Endodermal cell (in vitro differentiated cells): ENCODE measurements around the gene LRRC70. TPM values are rescaled to one million over a fixed set of nuclear protein-coding genes. Genes with fewer than 3 reads are reported as not detected.

Experiments
- DNase-seq: peaks from one replicate; pipeline ENCODE4 v3.0.0-alpha.2; 2017
- H3K27ac ChIP-seq: 2 replicates; pipeline ENCODE4 v1.5.1; 2013; ENCODE audit warnings: mild to moderate bottlenecking, low read depth, low read length, moderate library complexity
- H3K27me3 ChIP-seq: 2 replicates; pipeline ENCODE4 v1.6.1; 2013; ENCODE audit warnings: mild to moderate bottlenecking, low read length, moderate library complexity; ENCODE audit not compliant: insufficient read depth, control insufficient read depth, poor library complexity, severe bottlenecking
- H3K36me3 ChIP-seq: 2 replicates; pipeline ENCODE4 v1.7.0; 2013; ENCODE audit warnings: mild to moderate bottlenecking, low read length, moderate library complexity; ENCODE audit not compliant: control insufficient read depth, insufficient read depth
- H3K4me1 ChIP-seq: one replicate; pipeline ENCODE4 v1.7.0; 2013; ENCODE audit warnings: low read length; ENCODE audit not compliant: control insufficient read depth, insufficient read depth
- H3K4me3 ChIP-seq: 2 replicates; pipeline ENCODE4 v1.5.1; 2013; ENCODE audit warnings: mild to moderate bottlenecking, low read length, moderate library complexity
- H3K9ac ChIP-seq: 2 replicates; pipeline ENCODE4 v1.6.1; 2013; ENCODE audit warnings: mild to moderate bottlenecking, low read length, moderate library complexity; ENCODE audit not compliant: poor library complexity, severe bottlenecking; ENCODE audit errors: extremely low read depth
- H3K9me3 ChIP-seq: 2 replicates; pipeline ENCODE4 v1.6.1; 2013; ENCODE audit warnings: mild to moderate bottlenecking, low read length, moderate library complexity; ENCODE audit not compliant: control insufficient read depth
- H3K27ac Mint-ChIP-seq: 2 replicates; pipeline ENCODE4 v1.8.0; 2020; ENCODE audit warnings: mixed read lengths
- H3K27me3 Mint-ChIP-seq: 2 replicates; pipeline ENCODE4 v1.8.0; 2021; ENCODE audit warnings: mild to moderate bottlenecking, mixed read lengths; ENCODE audit not compliant: insufficient read depth
- H3K36me3 Mint-ChIP-seq: 2 replicates; pipeline ENCODE4 v1.8.0; 2020; ENCODE audit warnings: low read depth, mixed read lengths
- H3K4me1 Mint-ChIP-seq: 2 replicates; pipeline ENCODE4 v1.8.0; 2020; ENCODE audit warnings: mixed read lengths
- H3K4me3 Mint-ChIP-seq: 2 replicates; pipeline ENCODE4 v1.8.0; 2020; ENCODE audit warnings: mild to moderate bottlenecking, moderate library complexity, mixed read lengths
- H3K9me3 Mint-ChIP-seq: 2 replicates; pipeline ENCODE4 v1.8.0; 2020; ENCODE audit warnings: mild to moderate bottlenecking, mixed read lengths
- WGBS, 2 experiments: methylation state at CpG; one replicate each; pipeline versions ENCODE4 v1.1.5 to v1.1.7; 2013; ENCODE audit warnings: missing lambda C conversion rate in 2 of 2, mixed read lengths in 1 of 2; ENCODE audit not compliant: insufficient coverage in 1 of 2, insufficient read length in 1 of 2; 5-methylcytosine and 5-hydroxymethylcytosine counted together
- long read RNA-seq, 4 experiments: library from polyadenylated mRNA in 2 of 4; library from RNA in 1 of 4; library from capped mRNA in 1 of 4; stranded (forward) in 3 of 4; unstranded in 1 of 4; transcript quantifications; one replicate each; pipeline ENCODE4 v2.0.0, GENCODE V29; 2020 to 2021; ENCODE audit warnings: inconsistent platforms in 1 of 4
- polyA plus RNA-seq, 2 experiments: library from polyadenylated mRNA; stranded (reverse); fragments of 50-300 nt; gene quantifications; one replicate each; pipeline ENCODE4 v1.2.3, GENCODE V29; 2013
- total RNA-seq, 2 donors: library from RNA; stranded (reverse); fragmentation: NEBNext Ultra II Directional in 1 of 2; extraction: Animal tissue kit (Norgen Biotek cat#: 25700) in 1 of 2; gene quantifications; 2 replicates in 1 of 2; 3 replicates in 1 of 2; pipeline ENCODE4 v1.2.1, GENCODE V29; 2021
- TF ChIP-seq, protein P1 (sequence below): fragments of 200-600 bp; sonication (generic); conservative IDR thresholded peaks from 2 replicates; pipeline ENCODE4 v1.5.0; 2021; ENCODE audit warnings: antibody characterized with exemption, mild to moderate bottlenecking

The LRRC70 gene, protein sequence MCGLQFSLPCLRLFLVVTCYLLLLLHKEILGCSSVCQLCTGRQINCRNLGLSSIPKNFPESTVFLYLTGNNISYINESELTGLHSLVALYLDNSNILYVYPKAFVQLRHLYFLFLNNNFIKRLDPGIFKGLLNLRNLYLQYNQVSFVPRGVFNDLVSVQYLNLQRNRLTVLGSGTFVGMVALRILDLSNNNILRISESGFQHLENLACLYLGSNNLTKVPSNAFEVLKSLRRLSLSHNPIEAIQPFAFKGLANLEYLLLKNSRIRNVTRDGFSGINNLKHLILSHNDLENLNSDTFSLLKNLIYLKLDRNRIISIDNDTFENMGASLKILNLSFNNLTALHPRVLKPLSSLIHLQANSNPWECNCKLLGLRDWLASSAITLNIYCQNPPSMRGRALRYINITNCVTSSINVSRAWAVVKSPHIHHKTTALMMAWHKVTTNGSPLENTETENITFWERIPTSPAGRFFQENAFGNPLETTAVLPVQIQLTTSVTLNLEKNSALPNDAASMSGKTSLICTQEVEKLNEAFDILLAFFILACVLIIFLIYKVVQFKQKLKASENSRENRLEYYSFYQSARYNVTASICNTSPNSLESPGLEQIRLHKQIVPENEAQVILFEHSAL
- total RNA-seq: 1 to 10 TPM; 1.4 TPM
- 0.43 TPM for polyA plus RNA-seq (2013, experiment 1 of 2)
- polyA plus RNA-seq (2013, experiment 2 of 2): 0.62 TPM
- long read RNA-seq, experiment 1: 0 reads
- long read RNA-seq, experiment 2: 0 reads
- long read RNA-seq, experiment 3: 0 reads
- long read RNA-seq, experiment 4: 0 reads

GRCh38 chr5:62578540-62578939 is at the start of gene LRRC70:
Gene LRRC70 (plus strand): TSS chr5:62578819. CDS start chr5:62579439, 620 bp downstream.
- Histone ChIP-seq H3K27me3 (no peaks in the 10 kb centered on the region), H3K27ac (no peak within 1 kb of the TSS), H3K9me3 (no peaks in the 10 kb centered on the region), H3K4me3 (no peak within 1 kb of the TSS), H3K4me1 (no peaks in the 10 kb centered on the region), H3K36me3 (no peaks in the 10 kb centered on the region), H3K9ac (no peak within 1 kb of the TSS)
- 52 to 83% methylated on average over 3 to 4 of the region's 4 CpGs for WGBS, 2 experiments
- H3K4me3 Mint-ChIP-seq: no peak within 1 kb of the TSS
- TF ChIP-seq, protein P1, sequence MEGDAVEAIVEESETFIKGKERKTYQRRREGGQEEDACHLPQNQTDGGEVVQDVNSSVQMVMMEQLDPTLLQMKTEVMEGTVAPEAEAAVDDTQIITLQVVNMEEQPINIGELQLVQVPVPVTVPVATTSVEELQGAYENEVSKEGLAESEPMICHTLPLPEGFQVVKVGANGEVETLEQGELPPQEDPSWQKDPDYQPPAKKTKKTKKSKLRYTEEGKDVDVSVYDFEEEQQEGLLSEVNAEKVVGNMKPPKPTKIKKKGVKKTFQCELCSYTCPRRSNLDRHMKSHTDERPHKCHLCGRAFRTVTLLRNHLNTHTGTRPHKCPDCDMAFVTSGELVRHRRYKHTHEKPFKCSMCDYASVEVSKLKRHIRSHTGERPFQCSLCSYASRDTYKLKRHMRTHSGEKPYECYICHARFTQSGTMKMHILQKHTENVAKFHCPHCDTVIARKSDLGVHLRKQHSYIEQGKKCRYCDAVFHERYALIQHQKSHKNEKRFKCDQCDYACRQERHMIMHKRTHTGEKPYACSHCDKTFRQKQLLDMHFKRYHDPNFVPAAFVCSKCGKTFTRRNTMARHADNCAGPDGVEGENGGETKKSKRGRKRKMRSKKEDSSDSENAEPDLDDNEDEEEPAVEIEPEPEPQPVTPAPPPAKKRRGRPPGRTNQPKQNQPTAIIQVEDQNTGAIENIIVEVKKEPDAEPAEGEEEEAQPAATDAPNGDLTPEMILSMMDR: no peak
- no peak for DNase-seq
- H3K27me3 Mint-ChIP-seq: no peaks in the 10 kb centered on the region
- H3K36me3 Mint-ChIP-seq: peaks cover 3% of the 10 kb centered on the region
- H3K9me3 Mint-ChIP-seq: no peaks in the 10 kb centered on the region
- H3K27ac Mint-ChIP-seq: no peak within 1 kb of the TSS
- H3K4me1 Mint-ChIP-seq: peaks cover 10% of the 10 kb centered on the region

- H3K4me1 ChIP-seq: no peaks in the 10 kb centered on the region
- no peaks in the 10 kb centered on the region for H3K9me3 ChIP-seq
- Mint-ChIP-seq H3K9me3 (peaks cover 3% of the 10 kb centered on the region), H3K27ac (no peak overlapping the region), H3K36me3 (peaks cover 24% of the 10 kb centered on the region), H3K4me3 (no peak overlapping the region), H3K4me1 (peaks cover 8% of the 10 kb centered on the region), H3K27me3 (no peaks in the 10 kb centered on the region)
- H3K4me3 ChIP-seq: no peak overlapping the region
- TF ChIP-seq, protein P1: no peak
- no peak for DNase-seq
- no peak overlapping the region for H3K27ac ChIP-seq
- H3K27me3 ChIP-seq: no peaks in the 10 kb centered on the region
- 98% methylated on average over 2 of the region's 2 CpGs; no CpG with 5 or more reads in 1 of the 2 experiments for WGBS, 2 experiments
- H3K36me3 ChIP-seq: peaks cover 14% of the 10 kb centered on the region
- H3K9ac ChIP-seq: no peak overlapping the region
Measured at GRCh38 chr5:62533597-62533996, 45.0 kb upstream of the LRRC70 start.

DNA sequence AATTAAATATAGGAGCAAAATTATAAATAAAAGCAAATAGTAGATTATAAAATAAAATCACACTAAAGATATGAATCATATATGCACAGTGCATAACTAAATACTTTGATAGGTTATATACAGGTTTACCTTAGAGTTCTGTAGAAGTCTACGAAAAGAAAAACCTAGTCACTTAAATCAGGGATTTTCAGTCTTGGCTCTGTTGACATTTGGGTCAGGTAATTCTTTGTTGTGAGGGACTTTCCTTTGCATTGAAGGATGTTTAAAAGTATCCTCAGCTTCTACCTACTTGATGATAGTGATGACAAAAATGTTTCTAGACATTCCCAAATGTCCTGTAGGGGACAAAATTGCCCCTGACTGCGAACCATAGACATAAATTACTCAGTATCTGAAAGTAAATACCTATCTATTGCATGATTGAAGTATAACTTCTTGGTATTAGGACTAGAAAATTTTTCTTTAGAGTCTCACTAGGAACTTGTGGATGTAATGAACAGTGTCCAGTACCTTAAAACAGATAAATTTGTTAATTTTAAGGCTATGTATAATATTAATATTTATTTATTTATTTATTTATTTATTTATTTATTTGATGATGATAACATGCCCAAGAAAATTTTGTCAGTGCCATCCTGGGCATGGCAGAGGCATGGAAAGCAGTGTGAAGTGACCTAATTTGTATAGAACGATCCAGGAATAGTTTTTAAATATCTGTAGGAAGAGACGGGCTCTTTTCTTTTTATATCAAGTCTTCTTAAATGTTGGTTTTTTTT is 44.0 kb upstream of the LRRC70 start:
- 47% methylated on average over 4 of the region's 4 CpGs; no CpG with 5 or more reads in 1 of the 2 experiments for WGBS, 2 experiments
- Mint-ChIP-seq H3K4me1 (peaks cover 7% of the 10 kb centered on the region), H3K36me3 (peaks cover 31% of the 10 kb centered on the region)

More for the DNA sequence above, 44.0 kb upstream of the LRRC70 start:
- no peak overlapping the region for H3K27ac Mint-ChIP-seq
- Histone ChIP-seq H3K4me1 (no peaks in the 10 kb centered on the region), H3K9ac (no peak overlapping the region), H3K9me3 (no peaks in the 10 kb centered on the region), H3K27ac (no peak overlapping the region), H3K27me3 (no peaks in the 10 kb centered on the region), H3K36me3 (peaks cover 23% of the 10 kb centered on the region), H3K4me3 (no peak overlapping the region)
- peaks cover 5% of the 10 kb centered on the region for H3K9me3 Mint-ChIP-seq
- no peak overlapping the region for H3K4me3 Mint-ChIP-seq
- H3K27me3 Mint-ChIP-seq: no peaks in the 10 kb centered on the region
- no peak for DNase-seq
- TF ChIP-seq, protein P1: no peak
